ENCODE results near the gene WNK4. TPM values are rescaled to one million over a fixed set of nuclear protein-coding genes. Genes with fewer than 3 reads are reported as not detected.

Gene WNK4
- total and polyA plus RNA-seq, 11 donors: 1.2 TPM; not detected in 10

GRCh38 chr17:42798011-42798382 lies 17.6 kb downstream of the WNK4 start:
- 17 to 27% (median 23%) methylated on average over 10 of the region's 10 CpGs for WGBS, 4 donors
- DNase-seq (no peak), ATAC-seq (no peak)
- Histone ChIP-seq H3K27ac (peak overlapping the region in 11 of 12 donors; percentile 76 to 89 (median 80)), H3K36me3 (peaks cover 0 to 18% (median 4%) of the 10 kb centered on the region in 9 donors), H3K9me3 (no peaks in the 10 kb centered on the region), H3K4me1 (peaks cover 3 to 25% (median 16%) of the 10 kb centered on the region in 12 donors), H3K4me3 (peak overlapping the region; percentile 71 to 96 (median 91)), H3K27me3 (no peaks in the 10 kb centered on the region)
- TF ChIP-seq POLR2A (IDR thresholded peaks at IDR 0.05): no peak
- TF ChIP-seq CTCF (IDR thresholded peaks at IDR 0.05): no peak
- intact Hi-C loops (cut with DNase I): no loop called here

GRCh38 chr17:42798383-42799380 lies 18.3 kb downstream of the WNK4 start, which contains the start of the genes CNTD1 and COA3:
TSS of gene CNTD1 (plus strand) at chr17:42798861. CDS start at chr17:42799068, 207 bp downstream.
TSS of gene COA3 (minus strand) at chr17:42798704. CDS start at chr17:42798681, 23 bp downstream.
- H3K27me3 ChIP-seq: no peaks in the 10 kb centered on the region
- no peaks in the 10 kb centered on the region for H3K9me3 ChIP-seq
- peaks cover 0 to 18% (median 4%) of the 10 kb centered on the region in 9 donors for H3K36me3 ChIP-seq
- peak within 1 kb of the TSS; percentile 71 to 96 (median 91) for H3K4me3 ChIP-seq
- peak in 1 of 12 donors; percentile 3 for TF ChIP-seq CTCF (IDR thresholded peaks at IDR 0.05)
- no peak for TF ChIP-seq POLR2A (IDR thresholded peaks at IDR 0.05)
- intact Hi-C loops (cut with DNase I): no loop called here
- H3K27ac ChIP-seq: peak within 1 kb of the TSS in 11 of 12 donors; percentile 76 to 89 (median 80)
- 25 to 26% (median 26%) methylated on average over 61 to 66 of the region's 66 CpGs for WGBS, 4 donors
- peaks cover 3 to 25% (median 16%) of the 10 kb centered on the region in 12 donors for H3K4me1 ChIP-seq
- ATAC-seq: peak; percentile 96 to 99 (median 98)
- DNase-seq: peak; percentile 87 to 93 (median 91)

- no peak overlapping the region for H3K27ac ChIP-seq
- no peak overlapping the region for H3K4me3 ChIP-seq
- H3K27me3 ChIP-seq: no peaks in the 10 kb centered on the region
- DNase-seq (no peak), ATAC-seq (no peak)
- peaks cover 0 to 6% (median 4%) of the 10 kb centered on the region in 12 donors for H3K4me1 ChIP-seq
- TF ChIP-seq CTCF (IDR thresholded peaks at IDR 0.05) (no peak), POLR2A (IDR thresholded peaks at IDR 0.05) (no peak)
- no peaks in the 10 kb centered on the region for H3K36me3 ChIP-seq
- intact Hi-C loops (cut with DNase I): no loop called here
- 54 to 77% (median 65%) methylated on average over 2 of the region's 2 CpGs for WGBS, 4 donors
- H3K9me3 ChIP-seq: no peaks in the 10 kb centered on the region
These were observed 22.9 kb downstream of the WNK4 start for GRCh38 chr17:42803074-42803883.

Data from heart left ventricle (tissue), 16 donors.